Measurements from ENCODE around the gene SPATA2.

- TF ChIP-seq POLR2AphosphoS5 (IDR thresholded peaks at IDR 0.05) (no peak), EP300 (IDR thresholded peaks at IDR 0.05) (no peak)
Observed at GRCh38 chr20:49868964-49869363, 46.4 kb downstream of the SPATA2 start.
